Measurements from ENCODE around the gene TTC33. TPM values are rescaled to one million over a fixed set of nuclear protein-coding genes. Genes with fewer than 3 reads are reported as not detected.

TTC33 gene
- total and polyA plus RNA-seq, 10 donors = 4.3 to 17.9 (median 13.7) TPM

DNA sequence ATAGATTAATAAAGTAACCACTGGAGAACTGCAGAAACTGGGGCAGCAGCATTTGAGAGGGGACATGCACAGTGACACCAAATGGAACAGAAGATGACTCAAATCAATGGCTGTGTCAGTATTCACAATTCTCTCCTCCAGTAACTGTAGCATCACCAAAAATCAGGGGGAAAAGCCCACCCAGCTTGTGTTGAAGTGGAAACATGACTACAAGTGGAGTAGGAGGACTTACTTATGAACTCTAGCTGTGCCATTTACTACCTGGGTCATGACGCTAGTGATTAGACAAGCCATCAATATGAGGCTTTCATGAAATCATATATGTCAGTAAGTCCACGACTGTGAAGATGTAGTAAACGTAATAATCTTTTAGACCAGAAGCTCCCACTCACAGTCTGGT, 275.8 kb downstream of the TTC33 start:
- Histone ChIP-seq H3K27ac (no peak overlapping the region), H3K9me3 (no peaks in the 10 kb centered on the region), H3K36me3 (no peaks in the 10 kb centered on the region), H3K4me3 (no peak overlapping the region), H3K4me1 (peaks cover 0 to 16% (median 6%) of the 10 kb centered on the region in 6 donors), H3K27me3 (replicated peaks in 1 of 7) (no peaks in the 10 kb centered on the region)
- DNase-seq = no peak
- intact Hi-C loops (cut with DNase I; ENCODE audit: low total_unique reads) = no loop called here
- 42 to 63% (median 45%) methylated on average over 3 of the region's 3 CpGs for WGBS, 5 donors
- TF ChIP-seq, protein P1, sequence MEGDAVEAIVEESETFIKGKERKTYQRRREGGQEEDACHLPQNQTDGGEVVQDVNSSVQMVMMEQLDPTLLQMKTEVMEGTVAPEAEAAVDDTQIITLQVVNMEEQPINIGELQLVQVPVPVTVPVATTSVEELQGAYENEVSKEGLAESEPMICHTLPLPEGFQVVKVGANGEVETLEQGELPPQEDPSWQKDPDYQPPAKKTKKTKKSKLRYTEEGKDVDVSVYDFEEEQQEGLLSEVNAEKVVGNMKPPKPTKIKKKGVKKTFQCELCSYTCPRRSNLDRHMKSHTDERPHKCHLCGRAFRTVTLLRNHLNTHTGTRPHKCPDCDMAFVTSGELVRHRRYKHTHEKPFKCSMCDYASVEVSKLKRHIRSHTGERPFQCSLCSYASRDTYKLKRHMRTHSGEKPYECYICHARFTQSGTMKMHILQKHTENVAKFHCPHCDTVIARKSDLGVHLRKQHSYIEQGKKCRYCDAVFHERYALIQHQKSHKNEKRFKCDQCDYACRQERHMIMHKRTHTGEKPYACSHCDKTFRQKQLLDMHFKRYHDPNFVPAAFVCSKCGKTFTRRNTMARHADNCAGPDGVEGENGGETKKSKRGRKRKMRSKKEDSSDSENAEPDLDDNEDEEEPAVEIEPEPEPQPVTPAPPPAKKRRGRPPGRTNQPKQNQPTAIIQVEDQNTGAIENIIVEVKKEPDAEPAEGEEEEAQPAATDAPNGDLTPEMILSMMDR (IDR thresholded peaks at IDR 0.05 in 8 of 11, conservative IDR thresholded peaks at IDR 0.05 in 3 of 11) = no peak
- TF ChIP-seq POLR2AphosphoS5 (IDR thresholded peaks at IDR 0.05) (no peak), POLR2A (IDR thresholded peaks at IDR 0.05) (no peak)

DNA sequence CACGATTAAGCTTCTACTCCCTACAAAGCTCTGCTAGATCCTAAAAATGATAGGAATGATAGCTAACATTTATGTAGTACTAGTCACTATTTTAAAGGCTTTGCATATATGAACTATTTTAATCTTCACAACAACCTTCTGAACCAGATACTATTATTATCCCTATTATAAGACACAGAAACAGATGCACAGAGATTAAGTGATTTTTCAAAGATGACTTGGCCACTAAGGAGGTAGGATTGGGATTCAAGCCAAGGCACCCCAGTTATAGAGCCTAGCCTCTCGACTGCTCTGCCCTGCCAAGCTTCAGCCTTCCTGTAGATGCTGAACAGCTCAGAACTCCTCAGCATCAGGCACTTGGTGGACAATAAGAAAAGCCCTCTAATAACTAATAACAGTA, 277.0 kb downstream of the TTC33 start:
- H3K27me3 ChIP-seq (replicated peaks in 1 of 7) = no peaks in the 10 kb centered on the region
- H3K36me3 ChIP-seq = no peaks in the 10 kb centered on the region
- H3K4me3 ChIP-seq = no peak overlapping the region
- DNase-seq = no peak
- H3K27ac ChIP-seq = no peak overlapping the region
- H3K9me3 ChIP-seq = no peaks in the 10 kb centered on the region
- WGBS, 5 donors = 88 to 92% (median 91%) methylated on average over 2 of the region's 2 CpGs
- TF ChIP-seq POLR2A (IDR thresholded peaks at IDR 0.05) = no peak
- intact Hi-C loops (cut with DNase I; ENCODE audit: low total_unique reads) = no loop called here
- H3K4me1 ChIP-seq = peaks cover 0 to 4% (median 0%) of the 10 kb centered on the region in 6 donors

DNA sequence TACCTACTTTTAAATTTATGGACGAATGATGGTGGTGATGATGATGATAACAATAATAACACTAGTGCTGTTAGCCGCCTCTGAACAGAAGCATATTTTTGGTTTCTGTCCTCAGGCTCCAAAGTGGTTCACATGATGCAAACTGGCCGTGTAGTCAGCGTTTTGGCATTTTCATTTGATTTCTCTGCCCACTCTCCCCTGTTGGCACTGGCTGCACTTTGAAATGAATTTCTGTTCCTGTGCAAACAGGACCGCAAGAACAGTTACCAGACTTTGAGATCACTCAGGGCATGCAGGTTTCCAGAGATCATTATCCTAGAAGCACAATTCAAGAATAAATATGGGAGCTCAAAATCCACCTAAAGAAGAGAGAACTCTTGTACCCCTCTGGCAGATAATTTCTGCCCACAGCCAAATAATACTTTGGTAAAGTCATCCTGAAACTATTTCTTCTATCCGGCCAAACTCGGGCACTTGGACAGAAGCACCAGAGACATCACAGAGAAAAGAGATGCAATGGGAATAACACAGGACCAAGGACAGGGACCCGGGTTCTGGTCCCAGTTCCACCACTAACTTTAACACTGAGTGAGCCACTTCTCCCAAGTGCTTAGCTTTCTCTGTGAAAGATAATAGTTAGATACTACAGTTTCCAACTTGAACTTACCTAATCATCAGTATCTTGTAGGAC, 277.8 kb downstream of the TTC33 start:
- H3K4me1 ChIP-seq = no peaks in the 10 kb centered on the region
- TF ChIP-seq POLR2AphosphoS5 (IDR thresholded peaks at IDR 0.05) = no peak
- TF ChIP-seq, protein P1 (IDR thresholded peaks at IDR 0.05 in 8 of 11, conservative IDR thresholded peaks at IDR 0.05 in 3 of 11) = no peak
- no peak for TF ChIP-seq POLR2A (IDR thresholded peaks at IDR 0.05)
- WGBS, 5 donors = 89 to 97% (median 91%) methylated on average over 8 of the region's 8 CpGs
- DNase-seq = no peak
- no peaks in the 10 kb centered on the region for H3K36me3 ChIP-seq
- no peak overlapping the region for H3K27ac ChIP-seq
- no peaks in the 10 kb centered on the region for H3K27me3 ChIP-seq (replicated peaks in 1 of 7)
- H3K9me3 ChIP-seq = no peaks in the 10 kb centered on the region
- intact Hi-C loops (cut with DNase I; ENCODE audit: low total_unique reads) = no loop called here
- no peak overlapping the region for H3K4me3 ChIP-seq

DNA sequence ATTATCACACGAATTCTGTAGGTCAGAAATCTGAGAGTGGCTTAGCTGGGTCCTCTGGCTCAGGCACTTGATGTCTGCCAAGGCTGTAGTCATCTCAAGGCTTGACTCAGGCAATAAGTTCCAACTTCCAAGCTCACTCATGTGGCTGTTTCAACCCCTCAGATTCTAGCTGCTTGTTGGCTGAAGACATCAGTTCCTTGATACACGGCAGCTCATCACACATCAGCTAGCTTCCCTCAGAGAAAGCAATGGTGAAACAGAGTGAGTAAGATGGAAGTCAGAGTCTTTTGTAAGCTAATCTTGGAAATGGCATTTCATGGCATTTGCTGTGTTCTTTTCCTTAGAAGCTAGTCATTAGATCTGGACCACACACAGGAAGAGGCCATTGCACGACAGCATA, 280.2 kb downstream of the TTC33 start:
- intact Hi-C loops (cut with DNase I; ENCODE audit: low total_unique reads) = no loop called here
- Histone ChIP-seq H3K27me3 (replicated peaks in 1 of 7) (no peaks in the 10 kb centered on the region), H3K4me3 (no peak overlapping the region), H3K9me3 (no peaks in the 10 kb centered on the region), H3K27ac (no peak overlapping the region), H3K36me3 (no peaks in the 10 kb centered on the region), H3K4me1 (no peaks in the 10 kb centered on the region)
- no peak for TF ChIP-seq POLR2A (IDR thresholded peaks at IDR 0.05)
- TF ChIP-seq, protein P1 (IDR thresholded peaks at IDR 0.05 in 8 of 11, conservative IDR thresholded peaks at IDR 0.05 in 3 of 11) = no peak
- DNase-seq = no peak
- 84 to 95% (median 88%) methylated on average over 3 of the region's 3 CpGs for WGBS, 5 donors

All from spleen (tissue), 11 donors.